HCT116 (cell line): ENCODE results near the gene IGF2R.

Experiments used
- CBX3 ChIP-seq: IDR thresholded peaks from 2 replicates; pipeline ENCODE4 v1.6.1; 2012; ENCODE audit warnings: low read depth
- EZH2 ChIP-seq: fragments of 200-600 bp; sonication (generic); IDR thresholded peaks from 2 replicates; pipeline ENCODE4 v1.6.1; 2017; ENCODE audit warnings: antibody characterized with exemption, mixed run types
- EZH2phosphoT487 ChIP-seq: fragments of 200-600 bp; IDR thresholded peaks from 2 replicates; pipeline ENCODE4 v1.6.1; 2018; ENCODE audit warnings: antibody characterized with exemption, borderline replicate concordance
- JUND ChIP-seq: IDR thresholded peaks from 2 replicates; pipeline ENCODE4 v1.6.1; 2012
- POLR2A ChIP-seq: IDR thresholded peaks from 2 replicates; pipeline ENCODE4 v1.7.0; 2011; ENCODE audit warnings: borderline replicate concordance; ENCODE audit not compliant: insufficient read depth, insufficient read length; ENCODE audit errors: extremely low read depth
- POLR2AphosphoS5 ChIP-seq: IDR thresholded peaks from 2 replicates; pipeline ENCODE4 v1.6.1; 2011; ENCODE audit warnings: mild to moderate bottlenecking, low read depth, low read length, moderate library complexity
- RAD21 ChIP-seq: IDR thresholded peaks from 2 replicates; pipeline ENCODE4 v1.6.1; 2012; ENCODE audit warnings: low read depth, mild to moderate bottlenecking
- YY1 ChIP-seq: IDR thresholded peaks from 2 replicates; pipeline ENCODE4 v1.6.1; 2011; ENCODE audit warnings: low read length, low read depth, moderate library complexity, mild to moderate bottlenecking; ENCODE audit not compliant: insufficient replicate concordance; ENCODE audit errors: extremely low read depth
- ZNF274 ChIP-seq: fragments of 200-500 bp; sonication (Bioruptor generic); IDR thresholded peaks from 2 replicates; pipeline ENCODE4 v1.6.1; 2014; ENCODE audit warnings: mild to moderate bottlenecking, low read depth, low read length, inconsistent platforms
- TF ChIP-seq, protein P1 (sequence below), 3 experiments: fragments of 200-600 bp in 1 of 3; sonication (generic) in 1 of 3; IDR thresholded peaks in 2 of 3; conservative IDR thresholded peaks in 1 of 3; 2 replicates each; pipeline ENCODE4 v1.5.1; 2012 to 2017; ENCODE audit warnings: low read depth in 2 of 3, low read length in 2 of 3, antibody characterized with exemption in 1 of 3, borderline replicate concordance in 1 of 3, control low read depth in 1 of 3, mild to moderate bottlenecking in 1 of 3, mixed read lengths in 1 of 3, mixed run types in 1 of 3, moderate library complexity in 1 of 3; ENCODE audit not compliant: insufficient read depth in 1 of 3
- TF ChIP-seq, protein P2 (sequence below): IDR thresholded peaks from 2 replicates; pipeline ENCODE4 v1.6.1; 2012
- TF ChIP-seq, protein P3 (sequence below): IDR thresholded peaks from 2 replicates; pipeline ENCODE4 v1.6.1; 2012; ENCODE audit warnings: low read depth

DNA sequence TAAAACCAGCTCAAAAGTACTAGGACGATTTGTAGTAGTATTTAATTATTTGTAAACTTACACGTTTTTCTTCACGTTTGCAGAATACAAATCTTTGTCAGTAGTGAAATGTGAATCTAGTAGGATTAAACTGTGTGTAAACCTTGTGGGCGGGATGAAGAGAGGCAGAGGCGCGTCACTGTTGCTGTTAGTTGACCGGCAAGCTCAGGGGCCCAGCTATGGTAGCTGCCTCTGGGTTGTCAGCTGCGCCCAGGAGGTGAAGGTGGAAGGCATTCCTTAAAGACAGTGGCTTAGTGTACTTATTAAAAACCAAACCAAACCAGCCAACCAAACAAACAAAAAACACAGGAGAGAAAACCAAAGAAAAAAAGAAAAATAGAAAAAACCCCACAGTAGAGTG lies 69.6 kb downstream of the IGF2R start:
- TF ChIP-seq, protein P1, sequence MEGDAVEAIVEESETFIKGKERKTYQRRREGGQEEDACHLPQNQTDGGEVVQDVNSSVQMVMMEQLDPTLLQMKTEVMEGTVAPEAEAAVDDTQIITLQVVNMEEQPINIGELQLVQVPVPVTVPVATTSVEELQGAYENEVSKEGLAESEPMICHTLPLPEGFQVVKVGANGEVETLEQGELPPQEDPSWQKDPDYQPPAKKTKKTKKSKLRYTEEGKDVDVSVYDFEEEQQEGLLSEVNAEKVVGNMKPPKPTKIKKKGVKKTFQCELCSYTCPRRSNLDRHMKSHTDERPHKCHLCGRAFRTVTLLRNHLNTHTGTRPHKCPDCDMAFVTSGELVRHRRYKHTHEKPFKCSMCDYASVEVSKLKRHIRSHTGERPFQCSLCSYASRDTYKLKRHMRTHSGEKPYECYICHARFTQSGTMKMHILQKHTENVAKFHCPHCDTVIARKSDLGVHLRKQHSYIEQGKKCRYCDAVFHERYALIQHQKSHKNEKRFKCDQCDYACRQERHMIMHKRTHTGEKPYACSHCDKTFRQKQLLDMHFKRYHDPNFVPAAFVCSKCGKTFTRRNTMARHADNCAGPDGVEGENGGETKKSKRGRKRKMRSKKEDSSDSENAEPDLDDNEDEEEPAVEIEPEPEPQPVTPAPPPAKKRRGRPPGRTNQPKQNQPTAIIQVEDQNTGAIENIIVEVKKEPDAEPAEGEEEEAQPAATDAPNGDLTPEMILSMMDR (IDR thresholded peaks at IDR 0.05 in 2 of 3, conservative IDR thresholded peaks at IDR 0.05 in 1 of 3; ENCODE audit: borderline replicate concordance in 1 of 3, insufficient read depth in 1 of 3, low read depth in 2 of 3, low read length in 2 of 3): no peak
- no peak for TF ChIP-seq EZH2
- TF ChIP-seq ZNF274: no peak
- TF ChIP-seq POLR2A: no peak
- no peak for TF ChIP-seq POLR2AphosphoS5
- no peak for TF ChIP-seq CBX3
- no peak for TF ChIP-seq RAD21
- TF ChIP-seq, protein P2, sequence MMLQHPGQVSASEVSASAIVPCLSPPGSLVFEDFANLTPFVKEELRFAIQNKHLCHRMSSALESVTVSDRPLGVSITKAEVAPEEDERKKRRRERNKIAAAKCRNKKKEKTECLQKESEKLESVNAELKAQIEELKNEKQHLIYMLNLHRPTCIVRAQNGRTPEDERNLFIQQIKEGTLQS: no peak
- no peak for TF ChIP-seq YY1
- TF ChIP-seq EZH2phosphoT487: no peak
- TF ChIP-seq, protein P3, sequence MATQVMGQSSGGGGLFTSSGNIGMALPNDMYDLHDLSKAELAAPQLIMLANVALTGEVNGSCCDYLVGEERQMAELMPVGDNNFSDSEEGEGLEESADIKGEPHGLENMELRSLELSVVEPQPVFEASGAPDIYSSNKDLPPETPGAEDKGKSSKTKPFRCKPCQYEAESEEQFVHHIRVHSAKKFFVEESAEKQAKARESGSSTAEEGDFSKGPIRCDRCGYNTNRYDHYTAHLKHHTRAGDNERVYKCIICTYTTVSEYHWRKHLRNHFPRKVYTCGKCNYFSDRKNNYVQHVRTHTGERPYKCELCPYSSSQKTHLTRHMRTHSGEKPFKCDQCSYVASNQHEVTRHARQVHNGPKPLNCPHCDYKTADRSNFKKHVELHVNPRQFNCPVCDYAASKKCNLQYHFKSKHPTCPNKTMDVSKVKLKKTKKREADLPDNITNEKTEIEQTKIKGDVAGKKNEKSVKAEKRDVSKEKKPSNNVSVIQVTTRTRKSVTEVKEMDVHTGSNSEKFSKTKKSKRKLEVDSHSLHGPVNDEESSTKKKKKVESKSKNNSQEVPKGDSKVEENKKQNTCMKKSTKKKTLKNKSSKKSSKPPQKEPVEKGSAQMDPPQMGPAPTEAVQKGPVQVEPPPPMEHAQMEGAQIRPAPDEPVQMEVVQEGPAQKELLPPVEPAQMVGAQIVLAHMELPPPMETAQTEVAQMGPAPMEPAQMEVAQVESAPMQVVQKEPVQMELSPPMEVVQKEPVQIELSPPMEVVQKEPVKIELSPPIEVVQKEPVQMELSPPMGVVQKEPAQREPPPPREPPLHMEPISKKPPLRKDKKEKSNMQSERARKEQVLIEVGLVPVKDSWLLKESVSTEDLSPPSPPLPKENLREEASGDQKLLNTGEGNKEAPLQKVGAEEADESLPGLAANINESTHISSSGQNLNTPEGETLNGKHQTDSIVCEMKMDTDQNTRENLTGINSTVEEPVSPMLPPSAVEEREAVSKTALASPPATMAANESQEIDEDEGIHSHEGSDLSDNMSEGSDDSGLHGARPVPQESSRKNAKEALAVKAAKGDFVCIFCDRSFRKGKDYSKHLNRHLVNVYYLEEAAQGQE: no peak
- no peak for TF ChIP-seq JUND
